A673 (cell line): ENCODE results near the gene COL4A4. TPM values are rescaled to one million over a fixed set of nuclear protein-coding genes. Genes with fewer than 3 reads are reported as not detected.

ENCODE experiments used
- BruUV-seq: library from RNA; stranded (reverse); fragments of 400-500 nt; replicated peaks from 2 replicates; lab custom pipeline; 2021; lab: Mats Ljungman, UMichigan
- CTCF ChIA-PET: fragments of 300-600 bp; sonication (Branson Sonifier 250); formaldehyde crosslinking; loops from one replicate; lab custom pipeline; 2022; ENCODE audit warnings: antibody characterized with exemption; lab: Charles Lee
- POLR2A ChIA-PET: fragments of 300-600 bp; sonication (Branson Sonifier 250); formaldehyde crosslinking; loops from one replicate; lab custom pipeline; 2022; ENCODE audit warnings: antibody characterized with exemption; ENCODE audit not compliant: low non-redundant PET; lab: Charles Lee
- DNase-seq: peaks from one replicate; pipeline ENCODE4 v3.0.0-alpha.2; 2015; ENCODE audit warnings: low spot score
- H3K27ac ChIP-seq: fragments of 200-600 bp; sonication (generic); 2 replicates; pipeline ENCODE4 v1.5.1; 2016; ENCODE audit warnings: mixed run types, low read depth, mild to moderate bottlenecking, mixed read lengths, antibody characterized with exemption, low read length; ENCODE audit not compliant: poor library complexity, severe bottlenecking
- H3K27me3 ChIP-seq: fragments of 200-600 bp; sonication (generic); replicated peaks from 2 replicates; pipeline ENCODE4 v1.6.1; 2017; ENCODE audit warnings: mixed run types, low read depth, mild to moderate bottlenecking, mixed read lengths, antibody characterized with exemption, low read length; ENCODE audit not compliant: insufficient read depth, poor library complexity
- H3K36me3 ChIP-seq: fragments of 200-600 bp; sonication (generic); 2 replicates; pipeline ENCODE4 v1.6.1; 2016; ENCODE audit warnings: mixed run types, mild to moderate bottlenecking, mixed read lengths, antibody characterized with exemption, low read length; ENCODE audit not compliant: insufficient read depth, poor library complexity, severe bottlenecking
- H3K4me1 ChIP-seq: fragments of 200-600 bp; sonication (generic); 2 replicates; pipeline ENCODE4 v1.6.1; 2017; ENCODE audit warnings: mixed run types, mild to moderate bottlenecking, mixed read lengths, antibody characterized with exemption, low read length; ENCODE audit not compliant: insufficient read depth, poor library complexity, severe bottlenecking
- H3K4me3 ChIP-seq: fragments of 200-600 bp; sonication (generic); 2 replicates; pipeline ENCODE4 v1.5.1; 2016; ENCODE audit warnings: low read depth, mixed run types, mild to moderate bottlenecking, mixed read lengths, low read length; ENCODE audit not compliant: poor library complexity, severe bottlenecking
- H3K9me3 ChIP-seq: fragments of 200-600 bp; sonication (generic); 2 replicates; pipeline ENCODE4 v1.6.1; 2016; ENCODE audit warnings: mixed run types, low read depth, mild to moderate bottlenecking, mixed read lengths, antibody characterized with exemption, low read length; ENCODE audit not compliant: poor library complexity, severe bottlenecking
- CTCF ChIP-seq: fragments of 300-800, 200-600 bp; sonication (generic); conservative IDR thresholded peaks from 2 replicates; pipeline ENCODE4 v1.5.1; 2017; ENCODE audit warnings: low read depth, mild to moderate bottlenecking, antibody characterized with exemption, low read length, moderate library complexity, mixed read lengths
- EZH2 ChIP-seq: fragments of 200-600 bp; sonication (generic); IDR thresholded peaks from 2 replicates; pipeline ENCODE4 v1.6.1; 2017; ENCODE audit warnings: borderline replicate concordance, low read depth, mild to moderate bottlenecking, mixed read lengths, antibody characterized with exemption, low read length; ENCODE audit not compliant: poor library complexity, severe bottlenecking
- intact Hi-C: fragments of 100-400 bp; cut with micrococcal nuclease; formaldehyde crosslinking; loops from one replicate; pipeline ENCODE4 v1.10.0; 2022; ENCODE audit not compliant: unreplicated experiment
- total RNA-seq: library from RNA; stranded (reverse); gene quantifications from 2 replicates; pipeline ENCODE4 v1.2.3, GENCODE V29; 2021

The COL4A4 gene
- total RNA-seq, 1 experiment from 2014 or later, result not detected

- intact Hi-C loops, result no loop called here
- POLR2A ChIA-PET, result no interaction called here
- Histone ChIP-seq H3K9me3 (no peaks in the 10 kb centered on the region), H3K4me1 (peaks cover 11% of the 10 kb centered on the region), H3K27ac (no peak overlapping the region), H3K27me3 (no peaks in the 10 kb centered on the region), H3K4me3 (no peak overlapping the region), H3K36me3 (no peaks in the 10 kb centered on the region)
- TF ChIP-seq EZH2, result no peak
- no peak for TF ChIP-seq CTCF
- CTCF ChIA-PET, result no interaction called here
- BruUV-seq, result no TSS peak
- DNase-seq, result peak; percentile 59
Measured at GRCh38 chr2:227191367-227191766, 27.4 kb upstream of the COL4A4 start.

DNA sequence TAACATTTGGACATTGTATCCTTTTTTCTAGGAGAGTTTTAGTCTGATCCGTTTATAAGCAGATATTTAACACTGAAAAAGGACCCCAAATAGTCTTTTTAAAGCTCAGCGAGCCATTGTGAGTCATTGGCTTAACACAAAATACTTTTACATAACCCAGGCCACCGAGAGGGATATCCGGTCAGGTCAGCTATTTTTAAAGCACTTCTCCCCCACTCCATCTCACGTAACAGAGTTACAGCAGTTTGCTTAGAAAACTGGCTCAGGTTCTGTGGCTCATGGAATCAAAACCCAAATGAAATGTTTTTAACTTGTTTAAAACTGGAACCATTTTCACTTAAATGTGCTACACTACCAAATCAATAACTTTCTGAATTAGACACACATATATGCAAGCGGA, 24.3 kb upstream of the COL4A4 start:
- BruUV-seq, result no TSS peak
- H3K4me1 ChIP-seq, result peaks cover 11% of the 10 kb centered on the region
- DNase-seq, result no peak
- CTCF ChIA-PET, result no interaction called here
- TF ChIP-seq CTCF, result no peak
- no peak for TF ChIP-seq EZH2
- H3K4me3 ChIP-seq, result no peak overlapping the region
- no peaks in the 10 kb centered on the region for H3K9me3 ChIP-seq
- no peak overlapping the region for H3K27ac ChIP-seq
- intact Hi-C loops, result no loop called here
- no peaks in the 10 kb centered on the region for H3K36me3 ChIP-seq
- H3K27me3 ChIP-seq, result no peaks in the 10 kb centered on the region
- POLR2A ChIA-PET, result no interaction called here

DNA sequence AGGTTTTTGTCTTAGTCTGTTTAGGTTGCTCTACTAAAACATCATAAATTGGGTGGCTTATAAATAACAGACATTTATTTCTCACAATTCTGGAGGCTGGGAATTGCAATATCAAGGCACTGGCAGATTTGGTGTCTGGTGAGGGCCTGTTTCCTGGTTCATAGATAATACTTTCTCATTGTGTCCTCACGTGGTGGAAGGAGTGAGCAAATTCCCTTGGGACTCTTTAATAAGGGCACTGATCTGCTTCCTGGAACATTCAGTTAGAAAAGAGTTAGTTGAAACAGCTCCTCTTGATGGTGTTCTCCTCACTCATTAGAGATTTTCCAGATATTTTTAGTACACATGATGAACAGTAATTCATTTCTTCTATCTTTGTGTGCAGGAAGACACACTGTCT, 22.7 kb upstream of the COL4A4 start:
- TF ChIP-seq CTCF (no peak), EZH2 (no peak)
- no peak overlapping the region for H3K27ac ChIP-seq
- CTCF ChIA-PET, result no interaction called here
- peak; percentile 61 for DNase-seq
- POLR2A ChIA-PET, result no interaction called here
- no peaks in the 10 kb centered on the region for H3K36me3 ChIP-seq
- H3K4me3 ChIP-seq, result no peak overlapping the region
- no TSS peak for BruUV-seq
- intact Hi-C loops, result no loop called here
- no peaks in the 10 kb centered on the region for H3K27me3 ChIP-seq
- H3K4me1 ChIP-seq, result peaks cover 8% of the 10 kb centered on the region
- H3K9me3 ChIP-seq, result no peaks in the 10 kb centered on the region
